ENCODE results near the gene NEDD4L.

GRCh38 chr18:58103339-58103985 is 59.4 kb downstream of the NEDD4L start:
- TF ChIP-seq CTCF (conservative IDR thresholded peaks at IDR 0.05) (no peak), EZH2 (IDR thresholded peaks at IDR 0.05; ENCODE audit: low read depth) (no peak)

All from PC-9 (cell line).